GM12878 (cell line): ENCODE data around the gene SIL1. TPM values are rescaled to one million over a fixed set of nuclear protein-coding genes. Genes with fewer than 3 reads are reported as not detected.

ENCODE experiments used
- ATAC-seq: fragments of 200-7000 bp; cut with Tn5 transposase; 3 replicates; pipeline ENCODE4 v1.9.1; 2020; ENCODE audit warnings: mild to moderate bottlenecking, moderate library complexity
- BruUV-seq: library from RNA; stranded (reverse); fragments of 400-500 nt; replicated peaks from 2 replicates; lab custom pipeline; 2021; lab: Mats Ljungman, UMichigan
- CTCF ChIA-PET: fragments of 300-600 bp; sonication (Branson Sonifier 250); formaldehyde crosslinking; extraction: SDS; loops from one replicate; lab custom pipeline; 2021; ENCODE audit warnings: inconsistent platforms; lab: Yijun Ruan, JAX
- POLR2A ChIA-PET: fragments of 350-600 bp; formaldehyde crosslinking; extraction: SDS; loops from one replicate; lab custom pipeline; 2021; ENCODE audit warnings: inconsistent platforms; lab: Charles Lee
- RAD21 ChIA-PET: fragments of 300-600 bp; sonication (Branson Sonifier 250); formaldehyde crosslinking; loops from one replicate; lab custom pipeline; 2023; ENCODE audit warnings: antibody characterized with exemption; ENCODE audit not compliant: unreplicated experiment; lab: Charles Lee
- SMC1A ChIA-PET: fragments of 300-600 bp; sonication (Branson Sonifier 250); formaldehyde crosslinking; loops from one replicate; lab custom pipeline; 2023; ENCODE audit not compliant: unreplicated experiment, uncharacterized antibody; lab: Charles Lee
- DNase-seq: peaks from one replicate; pipeline ENCODE4 v3.0.0-alpha.2; 2011; ENCODE audit warnings: low read depth, low spot score
- FAIRE-seq: peaks from 3 replicates; lab custom pipeline; 2011; peaks lifted over from hg19 to GRCh38; lab: Jason Lieb, UNC
- H2AFZ ChIP-seq: 2 replicates; pipeline ENCODE4 v1.6.0; 2011; ENCODE audit warnings: low read depth, low read length, control low read depth; ENCODE audit not compliant: control insufficient read depth
- H3K27ac ChIP-seq: 2 replicates; pipeline ENCODE4 v1.5.1; 2011; ENCODE audit warnings: control low read depth; ENCODE audit not compliant: control insufficient read depth, insufficient read depth
- H3K27me3 ChIP-seq, 2 experiments: replicated peaks in 1 of 2; 2 replicates each; pipeline versions ENCODE4 v1.6.0 to v1.6.1; 2011; ENCODE audit warnings: low read length in 1 of 2; ENCODE audit not compliant: control insufficient read depth in 2 of 2, insufficient read depth in 2 of 2
- H3K36me3 ChIP-seq, 2 experiments: 2 replicates each; pipeline ENCODE4 v1.5.1; 2011; ENCODE audit warnings: low read length in 1 of 2; ENCODE audit not compliant: control insufficient read depth in 2 of 2, insufficient read depth in 2 of 2
- H3K4me1 ChIP-seq: 2 replicates; pipeline ENCODE4 v1.6.1; 2011; ENCODE audit warnings: mild to moderate bottlenecking, low read length, moderate library complexity, mixed read lengths; ENCODE audit not compliant: control insufficient read depth, insufficient read depth
- H3K4me2 ChIP-seq: 2 replicates; pipeline ENCODE4 v1.6.0; 2011; ENCODE audit warnings: control low read depth; ENCODE audit not compliant: control insufficient read depth, insufficient read depth
- H3K4me3 ChIP-seq: fragments of 200-600 bp; sonication (generic); 2 replicates; pipeline ENCODE4 v1.5.1; 2016
- H3K79me2 ChIP-seq: 2 replicates; pipeline ENCODE4 v1.6.0; 2011; ENCODE audit warnings: low read length; ENCODE audit not compliant: control insufficient read depth, insufficient read depth
- H3K9ac ChIP-seq: 2 replicates; pipeline ENCODE4 v1.8.0; 2011; ENCODE audit warnings: low read length, control low read depth, mixed read lengths; ENCODE audit not compliant: control insufficient read depth, insufficient read depth
- H3K9me3 ChIP-seq: replicated peaks from 3 replicates; pipeline ENCODE4 v1.5.1; 2011; ENCODE audit warnings: mild to moderate bottlenecking, low read length; ENCODE audit not compliant: control insufficient read depth, insufficient read depth
- H4K20me1 ChIP-seq: 2 replicates; pipeline ENCODE4 v1.6.0; 2011; ENCODE audit not compliant: control insufficient read depth, insufficient read depth
- EGR1 ChIP-seq, 2 experiments: IDR thresholded peaks; 1 replicate in 1 of 2; 2 replicates in 1 of 2; pipeline ENCODE4 v1.6.1; 2011 to 2012; ENCODE audit warnings: low read depth in 2 of 2, low read length in 2 of 2, borderline replicate concordance in 1 of 2, mild to moderate bottlenecking in 1 of 2, moderate library complexity in 1 of 2
- EZH2 ChIP-seq: IDR thresholded peaks from 2 replicates; pipeline ENCODE4 v1.6.1; 2012; ENCODE audit warnings: low read depth, mild to moderate bottlenecking, control low read depth, inconsistent platforms, low read length, borderline replicate concordance; ENCODE audit not compliant: control insufficient read depth
- HDAC6 ChIP-seq: fragments of 200-600 bp; sonication (generic); IDR thresholded peaks from one replicate; pipeline ENCODE4 v1.8.0; 2017; ENCODE audit warnings: antibody characterized with exemption; ENCODE audit not compliant: unreplicated experiment
- LARP7 ChIP-seq: fragments of 450-650 bp; IDR thresholded peaks from 2 replicates; pipeline ENCODE4 v1.6.1; 2017; ENCODE audit warnings: mild to moderate bottlenecking
- NBN ChIP-seq: fragments of 450-650 bp; IDR thresholded peaks from 2 replicates; pipeline ENCODE4 v1.6.1; 2016
- NRF1 ChIP-seq: conservative IDR thresholded peaks from 2 replicates; pipeline ENCODE4 v1.6.1; 2011; ENCODE audit warnings: mild to moderate bottlenecking, low read depth, low read length, improper control_type of control experiment
- PKNOX1 ChIP-seq: fragments of 450-650 bp; IDR thresholded peaks from 2 replicates; pipeline ENCODE4 v1.6.1; 2016; ENCODE audit warnings: mild to moderate bottlenecking
- RAD21 ChIP-seq: IDR thresholded peaks from 2 replicates; pipeline ENCODE4 v1.6.1; 2011; ENCODE audit warnings: mild to moderate bottlenecking, low read depth, low read length, moderate library complexity; ENCODE audit not compliant: insufficient read depth
- RBBP5 ChIP-seq: fragments of 200-600 bp; sonication (generic); conservative IDR thresholded peaks from 2 replicates; pipeline ENCODE4 v1.6.1; 2016
- TARDBP ChIP-seq: IDR thresholded peaks from 2 replicates; pipeline ENCODE4 v1.6.1; 2016; ENCODE audit warnings: borderline replicate concordance
- ZNF274 ChIP-seq: IDR thresholded peaks from one replicate; pipeline ENCODE4 v1.8.0; 2011; ENCODE audit not compliant: insufficient read length, insufficient read depth
- ZSCAN29 ChIP-seq: fragments of 450-650 bp; IDR thresholded peaks from 2 replicates; pipeline ENCODE4 v1.6.1; 2017; ENCODE audit warnings: mild to moderate bottlenecking, moderate library complexity
- WGBS: methylation state at CpG from one replicate; pipeline ENCODE4 v1.1.6; 2016; ENCODE audit warnings: low lambda C conversion rate; ENCODE audit not compliant: insufficient replicate concordance, insufficient coverage; ENCODE audit errors: missing lambda C conversion rate; 5-methylcytosine and 5-hydroxymethylcytosine counted together
- in situ Hi-C: fragments of 300-500 bp; cut with MboI; formaldehyde crosslinking; loops from 9 replicates; pipeline ENCODE4 v1.14.3; 2018; ENCODE audit warnings: mixed read lengths
- intact Hi-C: fragments of 100-400 bp; cut with micrococcal nuclease; formaldehyde crosslinking; loops from one replicate; pipeline ENCODE4 v1.14.2; 2022; ENCODE audit not compliant: unreplicated experiment
- polyA plus RNA-seq, 11 experiments: library from polyadenylated mRNA; depleted of rRNA in 4 of 11; unstranded in 6 of 11; stranded (reverse) in 5 of 11; fragments of >200 nt; fragmentation: Nextera tagmentation in 4 of 11; fragmentation: Illumina TruSeq in 1 of 11; extraction: Ambion mirVana in 4 of 11; extraction: Trizol in 1 of 11; gene quantifications; 1 replicate in 1 of 11; 2 replicates in 10 of 11; pipeline versions ENCODE4 v1.2.1 to v1.2.3, GENCODE V29; 2011 to 2016; ENCODE audit warnings: inconsistent platforms in 2 of 11, missing spikeins in 2 of 11, low read depth in 1 of 11
- total RNA-seq, 4 experiments: library from RNA; depleted of rRNA in 3 of 4; stranded (reverse); fragments of >200 nt in 3 of 4; fragmentation: Illumina TruSeq in 1 of 4; extraction: Trizol in 1 of 4; gene quantifications; 2 replicates each; pipeline versions ENCODE4 v1.2.1 to v1.2.3, GENCODE V29; 2013 to 2021

Gene SIL1
- total and polyA plus RNA-seq, 10 of the 15 experiments (the other 5 are each of a cell fraction or from before 2014, with no cell fraction given) = 4.1 to 49.8 (median 29.4) TPM

GRCh38 chr5:138913773-138914172 lies 284.4 kb downstream of the SIL1 start:
- ChIA-PET POLR2A (no interaction called here), RAD21 (no interaction called here)
- no peak for FAIRE-seq

GRCh38 chr5:138912093-138912492 lies 286.1 kb downstream of the SIL1 start:
- Histone ChIP-seq H2AFZ (no peak overlapping the region), H3K9me3 (no peaks in the 10 kb centered on the region), H3K9ac (no peak overlapping the region), H3K79me2 (no peaks in the 10 kb centered on the region), H3K4me2 (no peak overlapping the region), H3K36me3 (no peaks in the 10 kb centered on the region; a peak in 1 of 4 replicates), H3K4me3 (no peak overlapping the region), H4K20me1 (no peaks in the 10 kb centered on the region), H3K4me1 (no peaks in the 10 kb centered on the region), H3K27me3 (no peaks in the 10 kb centered on the region), H3K27ac (no peak overlapping the region)
- intact Hi-C loops (no loop called here), in situ Hi-C loops (no loop called here)
- no peak for FAIRE-seq
- no peak for DNase-seq
- ChIA-PET CTCF (no interaction called here), POLR2A (no interaction called here), RAD21 (no interaction called here), SMC1A (interaction anchor here (0.6 kb wide), 1 partner anchor 361 kb away, joined by 3 read pairs; no protein-coding TSS in a partner anchor)
- BruUV-seq = no TSS peak
- ATAC-seq = no peak
- no peak for TF ChIP-seq RBBP5
- TF ChIP-seq EZH2 = no peak
- no peak for TF ChIP-seq NBN
- no peak for TF ChIP-seq HDAC6
- TF ChIP-seq ZNF274 = no peak
- no peak for TF ChIP-seq LARP7
- no peak for TF ChIP-seq TARDBP
- TF ChIP-seq RAD21 = no peak
- no peak for TF ChIP-seq NRF1
- no peak for TF ChIP-seq PKNOX1
- WGBS = 95% methylated on average over 4 of the region's 4 CpGs

More at GRCh38 chr5:138913773-138914172, 284.4 kb downstream of the SIL1 start:
- no peaks in the 10 kb centered on the region for H3K79me2 ChIP-seq
- DNase-seq (no peak), ATAC-seq (no peak)
- in situ Hi-C loops (no loop called here), intact Hi-C loops (no loop called here)
- WGBS = 99% methylated on average over 3 of the region's 3 CpGs
- H3K9ac ChIP-seq = no peak overlapping the region
- no peak overlapping the region for H3K4me3 ChIP-seq
- no peaks in the 10 kb centered on the region for H3K4me1 ChIP-seq
- no peak overlapping the region for H3K4me2 ChIP-seq
- no peak for TF ChIP-seq EGR1 (IDR thresholded peaks at IDR 0.05; ENCODE audit: borderline replicate concordance in 1 of 2, low read depth in 2 of 2, low read length in 2 of 2)
- TF ChIP-seq ZSCAN29 = no peak
- H3K9me3 ChIP-seq = no peaks in the 10 kb centered on the region
- no peaks in the 10 kb centered on the region for H4K20me1 ChIP-seq
- H3K27ac ChIP-seq = no peak overlapping the region
- SMC1A ChIA-PET = interaction anchor here (1.2 kb wide), 1 partner anchor 8 kb away, joined by 3 read pairs; no protein-coding TSS in a partner anchor
- no peak overlapping the region for H2AFZ ChIP-seq
- BruUV-seq = no TSS peak
- CTCF ChIA-PET = interaction anchor here (0.5 kb wide), 1 partner anchor 1136 kb away, joined by 3 read pairs; no protein-coding TSS in a partner anchor
- no peaks in the 10 kb centered on the region for H3K27me3 ChIP-seq
- H3K36me3 ChIP-seq = no peaks in the 10 kb centered on the region; a peak in 1 of 4 replicates
